ENCODE data around the gene ASMTL.
A peak's percentile ranks its signal among the peaks of the same experiment; 100 is the strongest.
"Not testable (repeated sequence)": the region's sequence is repeated elsewhere in the genome, so short reads cannot be mapped to it uniquely, and the experiment has no call there.

ASMTL gene

GRCh38 chrX:1452516-1453394 lies at the start of gene ASMTL:
TSS of gene ASMTL (minus strand) at chrX:1452909. CDS start at chrX:1452840, 69 bp downstream.
- DNase-seq (ENCODE audit: low read depth in 2 of 2), result peak; percentile 100

- DNase-seq (ENCODE audit: low read depth in 2 of 2), result no peak
Measured at GRCh38 chrX:1502241-1502640, 49.5 kb upstream of the ASMTL start.

GRCh38 chrX:1500701-1501624 lies 48.3 kb upstream of the ASMTL start:
- no peak for DNase-seq (ENCODE audit: low read depth in 2 of 2)

- DNase-seq (ENCODE audit: low read depth in 2 of 2), result no peak
Measured at GRCh38 chrX:1496076-1496475, 43.4 kb upstream of the ASMTL start.

- DNase-seq (ENCODE audit: low read depth in 2 of 2), result no peak
Measured at GRCh38 chrX:1493877-1494510, 41.3 kb upstream of the ASMTL start.

GRCh38 chrX:1493412-1493811 lies 40.7 kb upstream of the ASMTL start:
- no peak for DNase-seq (ENCODE audit: low read depth in 2 of 2)

GRCh38 chrX:1492421-1493012 lies 39.8 kb upstream of the ASMTL start:
- no peak for DNase-seq (ENCODE audit: low read depth in 2 of 2)

- DNase-seq (ENCODE audit: low read depth in 2 of 2), result peak; percentile 51 to 56
Measured at GRCh38 chrX:1491851-1492349, 39.2 kb upstream of the ASMTL start.

- not testable (repeated sequence) for DNase-seq (ENCODE audit: low read depth in 2 of 2)
Measured at GRCh38 chrX:1491248-1491647, 38.5 kb upstream of the ASMTL start.

- not testable (repeated sequence) for DNase-seq (ENCODE audit: low read depth in 2 of 2)
Measured at GRCh38 chrX:1490723-1491122, 38.0 kb upstream of the ASMTL start.

- not testable (repeated sequence) for DNase-seq (ENCODE audit: low read depth in 2 of 2)
Measured at GRCh38 chrX:1489354-1489753, 36.6 kb upstream of the ASMTL start.

GRCh38 chrX:1488745-1489144 lies 36.0 kb upstream of the ASMTL start:
- no peak for DNase-seq (ENCODE audit: low read depth in 2 of 2)

GRCh38 chrX:1488141-1488540 lies 35.4 kb upstream of the ASMTL start:
- no peak for DNase-seq (ENCODE audit: low read depth in 2 of 2)

GRCh38 chrX:1487401-1487800 lies 34.7 kb upstream of the ASMTL start:
- DNase-seq (ENCODE audit: low read depth in 2 of 2), result no peak

GRCh38 chrX:1486749-1487361 lies 34.1 kb upstream of the ASMTL start:
- no peak for DNase-seq (ENCODE audit: low read depth in 2 of 2)

- DNase-seq (ENCODE audit: low read depth in 2 of 2), result no peak
Measured at GRCh38 chrX:1486177-1486576, 33.5 kb upstream of the ASMTL start.

- no peak for DNase-seq (ENCODE audit: low read depth in 2 of 2)
Measured at GRCh38 chrX:1485033-1485432, 32.3 kb upstream of the ASMTL start.

GRCh38 chrX:1484638-1485019 lies 31.9 kb upstream of the ASMTL start:
- no peak for DNase-seq (ENCODE audit: low read depth in 2 of 2)

- no peak for DNase-seq (ENCODE audit: low read depth in 2 of 2)
Measured at GRCh38 chrX:1483843-1484637, 31.3 kb upstream of the ASMTL start.

- DNase-seq (ENCODE audit: low read depth in 2 of 2), result not testable (repeated sequence)
Measured at GRCh38 chrX:1482530-1482928, 29.8 kb upstream of the ASMTL start.
